Bronchial epithelial cell (primary cell): Measurements from ENCODE around the gene CBS. TPM values are rescaled to one million over a fixed set of nuclear protein-coding genes. Genes with fewer than 3 reads are reported as not detected.
"Not testable (repeated sequence)": the region's sequence is repeated elsewhere in the genome, so short reads cannot be mapped to it uniquely, and the experiment has no call there.

Experiments
- DNase-seq: peaks from one replicate; pipeline ENCODE4 v3.0.0-alpha.2; 2010; ENCODE audit warnings: low read depth
- FAIRE-seq: peaks from 2 replicates; lab custom pipeline; 2011; peaks lifted over from hg19 to GRCh38; lab: Jason Lieb, UNC
- H3K27me3 ChIP-seq: 2 replicates; pipeline ENCODE4 v1.5.1; 2011; ENCODE audit warnings: low read length; ENCODE audit not compliant: control insufficient read depth, insufficient read depth
- H3K36me3 ChIP-seq: 2 replicates; pipeline ENCODE4 v1.5.1; 2011; ENCODE audit warnings: low read length; ENCODE audit not compliant: control insufficient read depth, insufficient read depth
- H3K4me3 ChIP-seq: 2 replicates; pipeline ENCODE4 v1.5.1; 2011; ENCODE audit warnings: mild to moderate bottlenecking, low read depth, low read length, control low read depth
- total RNA-seq: library from RNA; depleted of rRNA; stranded (reverse); fragments of >200 nt; gene quantifications from 2 replicates; pipeline ENCODE4 v1.2.1, GENCODE V29; 2014

Gene CBS
- 96.9 and 108 TPM in 2 replicates for total RNA-seq

DNA sequence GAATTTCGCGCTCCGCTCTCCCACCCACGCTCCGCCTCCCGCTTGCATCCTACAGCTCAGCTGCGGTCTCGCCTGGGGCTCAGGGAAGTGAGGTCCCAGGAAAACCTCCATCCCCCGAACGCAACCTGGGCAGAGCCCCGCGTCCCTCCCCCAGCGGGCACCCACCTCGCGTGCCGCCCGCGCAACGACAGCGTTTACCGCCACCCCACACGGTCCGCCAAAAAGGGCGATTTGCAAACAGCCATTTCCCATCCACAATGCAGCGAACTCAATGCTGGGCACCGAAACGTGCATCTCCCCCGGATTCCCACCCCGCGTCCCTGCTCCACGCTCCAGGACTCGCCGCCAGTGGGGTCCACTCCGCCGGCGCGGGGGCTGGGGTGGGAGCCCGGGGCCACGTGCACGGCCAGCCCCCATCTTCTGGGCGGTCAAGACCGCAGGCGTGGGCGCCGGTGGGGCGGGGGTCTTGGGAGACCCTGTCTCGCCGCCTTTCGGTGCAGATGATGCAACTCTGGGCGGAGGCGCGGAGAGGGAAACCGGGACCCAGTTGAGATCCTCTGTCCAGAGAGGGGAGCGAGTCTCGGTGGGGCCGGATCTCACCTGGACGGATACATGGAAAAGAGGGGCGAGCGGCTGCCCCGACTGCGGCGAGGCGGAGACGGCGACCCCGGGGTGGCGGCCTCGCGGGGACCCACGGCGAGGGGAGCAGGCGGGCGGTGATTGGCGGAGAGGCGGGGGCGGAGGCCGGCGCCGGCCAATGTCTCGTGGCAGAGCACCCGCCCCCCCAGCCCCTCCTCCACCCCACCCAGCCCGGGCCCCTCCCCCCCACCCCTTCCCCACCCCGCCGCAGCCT is at the start of gene CBS:
CBS (minus strand) TSS at position 666 of the 853 bp plus-strand sequence. CDS start 3,642 bp downstream, outside the sequence.
- FAIRE-seq, H3K36me3 ChIP-seq, DNase-seq, H3K27me3 ChIP-seq, H3K4me3 ChIP-seq: not testable (repeated sequence)

DNA sequence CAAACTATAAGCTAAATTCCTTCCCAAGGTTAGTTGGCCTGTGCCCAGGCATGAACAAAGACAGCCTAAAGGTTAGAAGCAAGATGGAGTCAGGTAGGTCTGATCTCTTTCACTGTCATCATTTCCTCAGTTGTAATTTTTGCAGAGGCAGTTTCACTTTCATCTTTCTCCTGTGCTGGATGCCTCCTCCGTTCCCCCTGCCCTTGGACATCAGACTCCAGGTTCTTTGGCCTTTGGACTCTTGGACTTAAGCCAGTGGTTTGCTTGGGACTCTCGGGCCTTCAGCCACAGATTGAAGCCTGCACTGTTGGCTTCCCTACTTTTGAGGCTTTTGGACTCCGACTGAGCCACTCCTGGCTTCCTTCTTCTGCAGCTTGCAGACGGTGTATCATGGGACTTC is 40.3 kb upstream of the CBS start:
- H3K36me3 ChIP-seq, H3K27me3 ChIP-seq, H3K4me3 ChIP-seq, DNase-seq, FAIRE-seq: not testable (repeated sequence)

DNA sequence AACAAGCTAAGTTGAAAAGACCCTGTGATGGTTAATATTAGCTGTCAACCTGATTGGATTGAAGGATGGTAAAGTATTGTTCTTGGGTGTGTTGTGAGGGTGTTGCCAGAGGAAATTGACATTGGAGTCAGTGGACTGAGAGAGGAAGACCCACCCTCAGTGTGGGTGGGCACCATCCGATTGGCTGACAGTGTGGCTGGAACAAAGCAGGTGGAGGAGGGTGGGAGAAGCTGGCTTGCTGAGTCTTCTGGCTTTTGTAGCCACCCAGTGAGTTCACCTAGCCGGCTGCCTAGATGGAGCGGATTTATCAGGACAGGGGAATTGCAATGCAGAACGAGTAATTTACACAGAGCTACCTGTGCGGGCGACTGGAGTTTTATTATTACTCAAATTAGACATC is 38.8 kb upstream of the CBS start:
- H3K36me3 ChIP-seq, H3K27me3 ChIP-seq, FAIRE-seq, DNase-seq, H3K4me3 ChIP-seq: not testable (repeated sequence)

DNA sequence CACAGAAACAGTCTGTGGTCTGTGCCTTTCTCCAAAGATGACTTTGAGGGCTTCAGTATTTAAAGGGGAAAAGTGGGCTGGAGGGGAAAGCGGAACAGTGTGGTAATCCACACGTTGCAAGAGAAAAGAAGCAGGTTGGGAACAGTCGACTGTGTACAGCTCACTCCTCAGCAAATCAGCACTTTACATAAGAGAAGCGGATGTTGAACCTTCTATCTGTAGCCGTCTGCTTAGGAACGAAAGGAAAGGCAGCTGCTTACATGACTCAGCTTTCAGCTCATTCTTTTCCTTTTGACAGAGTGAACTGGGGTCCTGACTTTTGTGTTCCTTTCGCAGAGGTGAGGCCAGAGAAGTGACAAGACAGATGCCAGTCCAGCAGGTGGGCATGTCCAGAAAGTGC is 33.4 kb upstream of the CBS start:
- not testable (repeated sequence) for H3K36me3 ChIP-seq, H3K4me3 ChIP-seq, FAIRE-seq, DNase-seq, H3K27me3 ChIP-seq

DNA sequence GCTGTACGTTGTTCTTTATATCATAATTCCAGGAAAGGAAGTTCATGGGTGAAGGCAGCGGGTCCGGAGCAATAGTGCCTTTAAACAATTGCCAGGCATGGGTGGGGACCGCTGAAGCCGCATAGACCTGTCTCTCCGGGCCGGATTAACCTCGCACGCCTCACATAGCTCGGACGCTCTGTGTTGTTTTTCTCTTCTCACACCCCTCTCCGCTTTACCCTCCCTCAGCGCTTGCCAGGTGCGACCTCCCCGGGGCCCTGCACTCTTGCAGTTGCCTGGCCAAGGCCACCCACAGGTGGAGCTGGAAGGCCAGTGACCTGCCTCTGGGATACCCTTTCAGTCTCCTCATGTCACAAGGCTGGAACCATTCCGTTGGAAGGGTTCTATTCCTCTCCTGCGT is 32.5 kb upstream of the CBS start:
- FAIRE-seq, H3K4me3 ChIP-seq, H3K36me3 ChIP-seq, DNase-seq, H3K27me3 ChIP-seq: not testable (repeated sequence)

DNA sequence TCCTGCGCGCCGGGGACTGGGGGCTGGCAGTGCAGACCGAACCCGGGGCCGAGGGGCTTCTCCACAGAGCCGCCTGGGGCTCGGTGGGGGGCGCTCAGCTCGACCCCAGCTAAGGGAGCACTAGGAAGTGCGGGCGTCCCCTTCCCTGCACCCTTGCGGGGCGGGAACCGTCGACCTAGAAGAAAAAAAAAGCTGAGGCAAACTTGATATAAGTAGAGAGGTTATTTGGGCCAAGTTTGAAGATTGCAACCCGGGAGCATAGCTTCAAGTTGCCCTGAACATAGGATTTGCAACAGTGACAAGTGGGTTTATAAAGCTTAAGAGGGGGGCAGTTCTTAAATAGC is 32.1 kb upstream of the CBS start:
- not testable (repeated sequence) for H3K27me3 ChIP-seq, H3K4me3 ChIP-seq, H3K36me3 ChIP-seq, DNase-seq, FAIRE-seq

DNA sequence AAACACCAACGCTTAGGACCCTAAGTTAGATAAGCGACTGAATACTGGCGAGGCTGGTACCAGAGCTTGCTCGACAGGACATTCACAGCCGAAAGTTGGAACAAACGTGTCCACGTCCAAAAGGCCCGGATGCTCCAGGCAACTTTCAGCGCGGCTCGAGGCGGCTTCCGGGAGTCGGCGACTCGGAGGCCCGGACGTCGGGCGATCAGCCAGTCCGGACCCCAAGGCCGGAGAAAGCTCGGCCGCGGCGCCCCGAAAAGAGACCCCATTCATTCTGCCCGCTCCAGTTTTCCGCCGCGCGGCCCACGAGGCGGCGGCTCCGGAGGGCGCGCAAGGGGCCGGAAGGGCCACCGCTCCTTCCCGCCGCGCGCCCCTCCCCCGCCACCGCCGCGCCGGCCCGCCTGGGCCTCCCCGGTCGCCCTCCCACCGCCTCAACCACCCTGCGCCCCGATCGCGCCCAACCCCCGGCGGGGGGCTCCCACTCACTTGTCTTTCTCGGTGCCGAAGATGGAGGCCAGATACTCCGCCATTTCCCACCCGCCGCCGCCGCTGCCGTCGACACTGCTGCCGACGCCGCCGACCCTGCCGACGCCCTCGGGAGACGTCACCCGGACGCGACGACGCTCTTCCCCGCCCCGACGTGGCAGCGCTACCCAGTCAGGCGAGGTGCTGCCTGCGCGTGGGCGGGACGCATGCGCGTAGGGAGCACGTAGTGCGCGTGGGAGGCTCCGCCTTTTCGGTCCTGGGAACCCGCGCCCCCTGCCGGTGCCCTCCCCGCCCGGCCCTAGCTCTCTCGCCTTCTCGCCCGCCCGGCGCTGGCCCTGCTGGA is 31.5 kb upstream of the CBS start, which contains the start of gene U2AF1:
U2AF1 (minus strand) TSS at position 606 of the 829 bp plus-strand sequence; CDS start at position 530, 76 bp downstream.
- not testable (repeated sequence) for H3K27me3 ChIP-seq, FAIRE-seq, DNase-seq, H3K36me3 ChIP-seq, H3K4me3 ChIP-seq

DNA sequence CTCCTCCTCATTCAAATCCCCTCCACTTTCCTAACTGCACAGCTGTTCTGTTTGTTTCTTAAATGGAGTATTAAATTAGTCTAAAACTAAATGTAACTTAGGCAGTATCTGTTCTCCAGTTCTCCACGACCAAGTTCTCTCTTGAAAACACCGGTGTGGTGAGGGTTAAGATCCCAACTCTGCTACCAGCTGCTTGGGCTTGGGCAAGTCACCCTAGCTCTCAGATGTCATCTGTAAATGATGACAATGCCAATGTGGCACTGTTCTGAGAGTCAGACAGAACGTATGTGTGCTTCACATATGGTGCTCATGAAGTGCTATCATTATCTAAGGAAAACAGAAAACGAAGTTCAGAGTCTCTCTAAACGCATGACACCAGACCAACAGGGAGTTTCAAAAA is 29.0 kb upstream of the CBS start:
- not testable (repeated sequence) for H3K36me3 ChIP-seq, FAIRE-seq, DNase-seq, H3K27me3 ChIP-seq, H3K4me3 ChIP-seq

DNA sequence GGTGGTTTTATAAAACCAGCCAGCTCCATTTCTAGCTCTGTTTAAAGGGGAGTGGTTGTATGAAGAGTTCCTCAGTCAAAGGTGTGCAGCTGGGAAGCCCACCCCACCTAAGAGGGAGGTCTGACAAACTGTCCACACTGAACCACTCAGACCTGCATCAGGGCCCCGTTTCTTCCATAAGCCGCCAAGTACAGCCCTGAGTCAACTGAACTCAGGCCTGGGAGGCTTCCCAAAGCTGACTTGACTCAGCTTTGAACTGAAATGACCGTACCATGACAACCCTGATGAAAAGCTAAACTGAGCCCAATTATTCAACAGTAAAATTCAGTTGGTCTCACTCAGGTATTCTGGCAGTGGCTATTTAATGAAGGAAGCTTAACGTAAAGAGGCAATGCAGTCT is 26.6 kb upstream of the CBS start:
- DNase-seq, FAIRE-seq, H3K4me3 ChIP-seq, H3K27me3 ChIP-seq, H3K36me3 ChIP-seq: not testable (repeated sequence)

DNA sequence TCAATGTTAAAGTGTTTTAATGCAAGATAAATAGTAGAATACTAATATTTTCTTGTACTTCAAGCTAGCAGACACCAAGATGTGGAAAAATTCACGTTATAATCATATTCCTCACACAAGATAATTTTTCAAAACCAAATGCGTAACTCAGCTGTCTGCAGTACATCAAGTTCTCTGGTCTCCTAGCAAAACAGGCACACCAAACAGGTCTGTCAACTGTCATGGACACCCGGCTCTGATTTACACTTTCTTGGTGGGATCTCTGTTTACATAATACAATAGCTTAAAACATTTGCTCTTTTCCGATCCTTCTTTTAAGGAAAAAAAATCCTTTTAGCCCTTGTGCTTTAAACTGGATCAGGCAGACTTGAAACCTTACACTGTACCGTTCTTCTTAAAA is 26.0 kb upstream of the CBS start:
- H3K36me3 ChIP-seq, H3K4me3 ChIP-seq, H3K27me3 ChIP-seq, DNase-seq, FAIRE-seq: not testable (repeated sequence)

DNA sequence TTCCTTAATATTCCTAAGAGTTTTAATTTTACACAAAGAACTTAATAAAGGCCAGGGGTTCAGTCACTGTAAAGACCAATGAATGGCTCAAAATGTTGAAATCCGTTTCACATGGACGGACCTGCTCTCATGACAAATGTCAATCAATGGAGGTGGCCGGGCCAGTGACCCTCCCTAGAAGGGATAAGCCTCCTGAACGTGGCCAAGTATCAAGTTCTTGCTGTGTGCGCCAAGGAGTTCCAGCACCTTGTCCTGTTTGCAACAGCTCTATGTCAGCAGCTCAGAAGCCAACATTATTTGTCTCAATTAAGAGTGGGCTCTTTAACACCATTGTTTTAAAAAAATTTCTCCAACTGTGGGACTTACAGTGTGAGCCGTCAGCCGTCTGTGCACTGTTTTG is 25.4 kb upstream of the CBS start:
- not testable (repeated sequence) for FAIRE-seq, H3K36me3 ChIP-seq, DNase-seq, H3K27me3 ChIP-seq, H3K4me3 ChIP-seq

DNA sequence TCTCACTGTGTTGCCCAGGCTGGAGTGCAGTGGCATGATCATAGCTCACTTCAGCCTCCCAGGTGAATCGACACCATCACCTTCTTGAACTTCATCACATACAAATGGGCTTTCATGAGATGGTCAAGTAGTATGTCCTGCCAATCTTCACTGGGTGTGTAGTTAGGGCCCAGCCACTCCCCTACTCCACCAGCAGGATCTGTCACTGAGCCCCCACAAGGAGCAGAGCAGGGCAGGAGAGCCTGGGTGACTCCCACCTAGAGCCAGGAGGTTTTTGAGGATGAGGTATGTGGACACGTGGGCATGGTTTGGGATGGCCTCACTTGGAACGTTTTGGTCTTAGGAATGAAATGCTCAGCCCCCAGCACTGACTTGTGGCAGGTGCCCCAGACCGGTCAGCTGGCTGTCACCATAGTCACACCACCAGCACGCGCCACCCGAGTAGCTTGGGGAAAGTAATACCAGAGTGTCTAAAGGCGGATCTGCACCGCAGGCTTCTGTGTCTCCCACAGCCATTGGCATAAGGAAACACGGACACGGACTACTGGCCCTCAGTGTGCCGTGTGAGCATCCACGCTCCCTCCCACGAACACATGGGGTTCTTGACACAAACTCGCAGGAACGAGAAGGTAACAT is 16.5 kb upstream of the CBS start:
- H3K27me3 ChIP-seq, H3K36me3 ChIP-seq, FAIRE-seq, H3K4me3 ChIP-seq, DNase-seq: not testable (repeated sequence)

DNA sequence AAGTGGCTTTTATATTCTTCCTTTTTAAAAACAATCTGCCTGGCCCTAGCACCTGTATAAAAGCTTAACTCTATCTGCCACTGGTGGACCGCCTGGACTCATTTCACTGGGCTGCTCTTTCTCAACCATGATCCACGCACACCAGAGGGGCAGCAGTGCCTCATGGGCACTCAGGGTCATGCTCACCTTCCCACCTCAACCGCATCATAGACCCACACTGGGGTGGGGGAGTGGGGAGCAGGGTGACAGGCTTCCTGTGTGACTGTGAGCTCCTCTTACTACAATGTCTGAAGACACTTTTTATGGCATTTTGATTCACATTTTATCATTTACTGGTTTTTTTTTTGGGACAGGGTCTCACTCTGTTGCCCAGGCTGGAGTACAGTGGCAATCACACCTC is 15.3 kb upstream of the CBS start:
- DNase-seq, H3K4me3 ChIP-seq, FAIRE-seq, H3K36me3 ChIP-seq, H3K27me3 ChIP-seq: not testable (repeated sequence)

DNA sequence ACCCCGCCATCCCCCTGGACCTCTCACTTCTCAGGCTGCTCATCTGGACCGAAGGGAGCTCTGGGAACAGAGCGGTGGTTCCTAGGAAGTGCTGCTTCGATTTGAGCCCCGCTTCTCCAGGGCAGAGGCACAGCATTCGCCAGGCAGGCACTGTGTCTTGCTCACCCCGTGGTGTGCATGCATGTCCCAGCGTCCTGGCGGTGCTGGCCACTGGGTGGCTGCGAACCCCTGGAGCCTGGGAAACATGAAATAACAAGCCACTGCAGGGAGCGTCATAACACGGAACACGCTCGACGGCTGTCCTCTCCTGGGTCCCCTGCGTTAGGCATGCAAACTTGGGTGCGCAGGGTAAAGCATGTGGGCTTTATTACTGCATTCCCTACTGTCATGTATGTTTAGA is 13.8 kb upstream of the CBS start:
- not testable (repeated sequence) for H3K27me3 ChIP-seq, H3K36me3 ChIP-seq, DNase-seq, H3K4me3 ChIP-seq, FAIRE-seq
